Measurements from ENCODE around the gene BATF2.
"Not testable (repeated sequence)": the region's sequence is repeated elsewhere in the genome, so short reads cannot be mapped to it uniquely, and the experiment has no call there.

BATF2 gene

DNA sequence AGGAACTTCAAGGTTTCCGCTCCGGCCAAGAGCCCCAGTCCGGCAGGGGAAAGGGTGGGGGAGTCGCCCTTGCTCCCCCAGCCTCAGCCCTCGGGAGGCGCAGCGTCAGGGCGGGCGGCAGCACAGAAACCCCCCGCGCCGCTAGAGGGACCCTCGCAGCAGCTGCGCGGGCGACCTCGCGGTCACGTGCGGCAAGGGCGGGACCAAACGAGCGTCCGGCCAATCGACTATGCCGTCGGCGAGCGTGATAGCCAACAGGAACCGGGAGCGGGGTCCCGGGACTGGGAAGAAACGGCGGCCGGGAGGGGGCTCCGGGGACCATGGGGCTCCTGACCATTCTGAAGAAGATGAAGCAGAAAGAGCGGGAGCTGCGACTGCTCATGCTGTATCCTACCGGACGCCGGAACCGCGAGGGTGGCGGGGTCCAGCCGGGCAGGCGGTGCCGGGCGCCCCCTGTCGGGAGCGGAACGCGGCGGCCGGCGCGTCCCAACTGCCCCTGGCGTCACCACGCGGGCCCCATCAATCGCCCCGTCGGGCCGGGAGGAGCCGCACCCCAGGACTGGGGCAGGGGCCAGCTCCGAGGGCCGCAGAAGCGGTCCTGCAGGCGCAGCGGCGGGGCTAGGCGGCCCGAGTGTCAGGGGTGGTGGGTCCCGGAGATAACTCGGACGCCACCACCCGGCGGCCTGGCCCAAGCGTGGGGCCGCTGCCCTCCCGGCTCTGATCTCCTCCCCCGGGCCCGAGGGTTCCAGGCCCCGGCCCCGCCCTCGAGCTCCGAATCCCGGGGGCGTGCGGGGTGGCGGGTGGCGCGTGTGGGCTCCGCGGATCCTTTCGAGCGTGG is 17.3 kb upstream of the BATF2 start, which contains the start of gene ARL2:
Gene ARL2 (plus strand): TSS at position 273 of the 838 bp plus-strand sequence. CDS start 48 bp downstream, at position 321.
- 0 out of 2 replicates have a peak, but pooled peaks cover 6% of the 10 kb centered on the region for H3K36me3 ChIP-seq (ENCODE audit: insufficient read depth, low read length)
- H3K27me3 ChIP-seq (ENCODE audit: insufficient read depth, low read length), result no peaks in the 10 kb centered on the region
- H3K27ac ChIP-seq (ENCODE audit: low read depth, low read length), result peak within 1 kb of the TSS; percentile 90
- H3K4me1 ChIP-seq (ENCODE audit: control insufficient read depth, insufficient read depth, low read length, unreplicated experiment), result peaks cover 4% of the 10 kb centered on the region
- peak within 1 kb of the TSS; percentile 99 for H2AFZ ChIP-seq (ENCODE audit: low read length, unreplicated experiment)
- peak within 1 kb of the TSS; percentile 97 for H3K4me3 ChIP-seq (ENCODE audit: low read depth, low read length)
- peaks cover 2% of the 10 kb centered on the region for H3K79me2 ChIP-seq (ENCODE audit: control insufficient read depth, insufficient read depth, low read length, unreplicated experiment)

DNA sequence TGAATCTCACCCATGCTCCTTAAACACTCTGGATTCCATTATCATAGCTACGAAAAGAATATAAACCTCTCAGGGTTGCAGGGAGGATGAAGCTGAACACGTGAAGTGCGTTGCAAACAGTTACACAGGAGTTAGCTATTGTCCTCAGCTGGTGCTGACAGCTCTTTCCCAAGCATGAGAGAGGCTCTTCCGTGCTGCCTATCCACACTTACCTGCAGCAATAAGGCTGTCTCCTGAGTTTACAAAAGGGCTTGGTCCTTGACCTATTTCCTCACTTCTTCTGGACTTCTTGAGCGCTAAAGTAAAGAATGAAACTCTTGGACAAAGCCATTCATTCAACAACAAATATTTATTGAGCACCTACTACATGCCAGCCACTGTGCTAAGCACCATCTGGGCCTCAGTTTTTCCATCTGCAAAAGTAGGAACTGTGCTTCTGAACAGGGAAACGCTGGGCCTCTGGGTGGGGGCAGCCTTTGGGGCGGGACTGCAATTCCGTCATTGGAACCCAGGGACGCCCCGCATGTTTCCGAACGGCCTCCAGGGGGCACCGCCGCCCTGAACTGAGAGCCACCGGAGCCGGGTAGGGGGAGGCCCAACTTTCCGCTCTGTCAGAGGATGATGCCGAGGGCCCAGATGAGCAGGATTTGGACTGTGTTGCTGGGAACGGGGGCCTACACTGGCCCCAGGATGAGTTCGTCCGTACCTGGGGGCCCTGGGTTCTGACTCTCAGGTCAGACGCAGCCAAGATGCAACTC is 16.5 kb upstream of the BATF2 start:
- peak overlapping the region; percentile 99 for H2AFZ ChIP-seq (ENCODE audit: low read length, unreplicated experiment)
- H3K36me3 ChIP-seq (ENCODE audit: insufficient read depth, low read length), result 0 out of 2 replicates have a peak, but pooled peaks cover 5% of the 10 kb centered on the region
- H3K27ac ChIP-seq (ENCODE audit: low read depth, low read length), result peak overlapping the region; percentile 90
- H3K79me2 ChIP-seq (ENCODE audit: control insufficient read depth, insufficient read depth, low read length, unreplicated experiment), result peaks cover 2% of the 10 kb centered on the region
- peaks cover 6% of the 10 kb centered on the region for H3K4me1 ChIP-seq (ENCODE audit: control insufficient read depth, insufficient read depth, low read length, unreplicated experiment)
- H3K4me3 ChIP-seq (ENCODE audit: low read depth, low read length), result peak overlapping the region; percentile 97
- no peaks in the 10 kb centered on the region for H3K27me3 ChIP-seq (ENCODE audit: insufficient read depth, low read length)

DNA sequence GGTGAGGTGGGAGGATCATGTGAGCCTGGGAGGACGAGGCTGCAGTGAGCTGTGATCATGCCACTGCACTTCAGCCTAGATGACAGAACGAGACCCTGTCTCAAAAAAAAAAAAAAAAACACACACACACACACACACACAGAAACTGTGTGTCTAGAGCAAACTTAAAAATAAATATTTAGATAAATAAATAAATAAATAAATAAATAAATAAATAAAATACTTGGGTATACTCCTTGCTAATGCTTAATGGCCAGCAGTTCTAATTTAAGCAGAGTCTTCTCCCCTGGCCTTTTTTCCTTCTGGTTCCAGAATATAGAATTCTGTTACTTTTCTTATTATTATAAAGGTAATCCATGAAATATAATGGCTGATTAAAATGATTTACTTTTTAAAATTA is 12.1 kb upstream of the BATF2 start:
- no peak overlapping the region for H2AFZ ChIP-seq (ENCODE audit: low read length, unreplicated experiment)
- no peak overlapping the region for H3K27ac ChIP-seq (ENCODE audit: low read depth, low read length)
- no peak overlapping the region for H3K4me3 ChIP-seq (ENCODE audit: low read depth, low read length)
- H3K27me3 ChIP-seq (ENCODE audit: insufficient read depth, low read length), result no peaks in the 10 kb centered on the region
- no peaks in the 10 kb centered on the region for H3K79me2 ChIP-seq (ENCODE audit: control insufficient read depth, insufficient read depth, low read length, unreplicated experiment)
- peaks cover 20% of the 10 kb centered on the region for H3K4me1 ChIP-seq (ENCODE audit: control insufficient read depth, insufficient read depth, low read length, unreplicated experiment)
- H3K36me3 ChIP-seq (ENCODE audit: insufficient read depth, low read length), result no peaks in the 10 kb centered on the region

DNA sequence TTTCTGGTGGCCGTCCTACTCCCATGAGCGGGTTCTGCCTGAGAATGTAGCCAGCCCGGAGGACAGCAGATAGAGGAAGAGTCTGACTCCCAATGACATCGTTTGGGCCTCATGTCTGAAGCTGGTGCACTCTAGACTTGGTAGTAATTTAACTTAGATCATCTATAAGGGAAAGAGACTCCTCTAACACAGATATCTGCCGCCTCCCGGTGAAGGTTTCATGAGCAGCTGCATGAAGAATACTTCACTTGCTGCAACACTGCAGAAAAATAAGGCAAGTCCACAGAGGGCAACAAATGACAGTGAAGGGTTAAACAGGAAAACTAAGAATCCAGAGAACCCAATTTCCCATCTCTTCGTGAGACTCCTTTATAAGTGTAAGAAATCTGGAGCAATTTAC is 11.2 kb upstream of the BATF2 start:
- H2AFZ ChIP-seq (ENCODE audit: low read length, unreplicated experiment), result no peak overlapping the region
- H3K27ac ChIP-seq (ENCODE audit: low read depth, low read length), result peak overlapping the region; percentile 68; the same call in 1 of the 2 replicates
- no peak overlapping the region for H3K4me3 ChIP-seq (ENCODE audit: low read depth, low read length)
- no peaks in the 10 kb centered on the region for H3K27me3 ChIP-seq (ENCODE audit: insufficient read depth, low read length)
- no peaks in the 10 kb centered on the region for H3K79me2 ChIP-seq (ENCODE audit: control insufficient read depth, insufficient read depth, low read length, unreplicated experiment)
- H3K4me1 ChIP-seq (ENCODE audit: control insufficient read depth, insufficient read depth, low read length, unreplicated experiment), result peaks cover 16% of the 10 kb centered on the region
- no peaks in the 10 kb centered on the region for H3K36me3 ChIP-seq (ENCODE audit: insufficient read depth, low read length)

DNA sequence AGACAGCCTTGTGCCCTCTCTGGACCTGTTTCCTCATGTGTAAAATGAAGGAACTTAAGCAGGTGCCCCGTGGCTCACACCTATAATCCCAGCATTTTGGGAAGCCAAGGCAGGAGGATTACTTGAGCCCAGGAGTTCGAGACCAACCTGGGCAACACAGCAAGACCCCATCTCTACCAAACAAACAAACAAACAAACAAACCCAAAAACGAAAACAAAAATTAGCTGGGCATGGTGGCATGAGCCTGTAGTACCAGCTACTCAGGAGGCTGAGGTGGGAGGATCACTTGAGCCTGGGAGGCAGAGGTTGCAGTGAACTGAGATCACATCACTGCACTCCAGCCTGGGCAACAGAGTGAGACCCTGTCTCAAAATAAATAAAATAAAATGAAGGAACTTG is 7.2 kb upstream of the BATF2 start:
- H3K27ac ChIP-seq (ENCODE audit: low read depth, low read length); H2AFZ ChIP-seq (ENCODE audit: low read length, unreplicated experiment); H3K27me3 ChIP-seq (ENCODE audit: insufficient read depth, low read length); H3K36me3 ChIP-seq (ENCODE audit: insufficient read depth, low read length); H3K4me3 ChIP-seq (ENCODE audit: low read depth, low read length); H3K79me2 ChIP-seq (ENCODE audit: control insufficient read depth, insufficient read depth, low read length, unreplicated experiment): not testable (repeated sequence)
- peaks cover 16% of the 10 kb centered on the region for H3K4me1 ChIP-seq (ENCODE audit: control insufficient read depth, insufficient read depth, low read length, unreplicated experiment)

DNA sequence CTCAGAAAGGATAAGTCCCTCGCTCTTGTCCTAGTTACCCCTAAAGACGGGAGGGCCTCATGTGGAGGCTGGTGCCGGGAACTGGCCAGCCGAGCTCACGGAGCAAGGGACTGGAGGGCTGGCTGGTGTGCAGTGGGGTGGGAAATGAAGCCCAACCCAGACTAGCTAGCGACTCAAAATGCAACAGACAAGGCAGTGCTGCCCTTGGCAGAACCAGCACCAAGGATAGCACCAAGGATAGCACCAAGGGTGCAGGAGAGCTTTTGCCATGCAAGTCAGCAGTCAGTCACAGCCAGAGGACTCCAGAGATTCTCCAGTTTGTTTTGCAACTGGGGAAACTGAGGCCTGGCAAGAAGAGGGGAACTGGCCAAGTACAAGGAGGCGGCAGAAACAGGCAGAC is 6.5 kb upstream of the BATF2 start:
- Histone ChIP-seq H2AFZ (ENCODE audit: low read length, unreplicated experiment) (no peak overlapping the region), H3K27ac (ENCODE audit: low read depth, low read length) (no peak overlapping the region), H3K4me1 (ENCODE audit: control insufficient read depth, insufficient read depth, low read length, unreplicated experiment) (peaks cover 14% of the 10 kb centered on the region), H3K36me3 (ENCODE audit: insufficient read depth, low read length) (no peaks in the 10 kb centered on the region), H3K27me3 (ENCODE audit: insufficient read depth, low read length) (no peaks in the 10 kb centered on the region), H3K79me2 (ENCODE audit: control insufficient read depth, insufficient read depth, low read length, unreplicated experiment) (no peaks in the 10 kb centered on the region), H3K4me3 (ENCODE audit: low read depth, low read length) (no peak overlapping the region)

DNA sequence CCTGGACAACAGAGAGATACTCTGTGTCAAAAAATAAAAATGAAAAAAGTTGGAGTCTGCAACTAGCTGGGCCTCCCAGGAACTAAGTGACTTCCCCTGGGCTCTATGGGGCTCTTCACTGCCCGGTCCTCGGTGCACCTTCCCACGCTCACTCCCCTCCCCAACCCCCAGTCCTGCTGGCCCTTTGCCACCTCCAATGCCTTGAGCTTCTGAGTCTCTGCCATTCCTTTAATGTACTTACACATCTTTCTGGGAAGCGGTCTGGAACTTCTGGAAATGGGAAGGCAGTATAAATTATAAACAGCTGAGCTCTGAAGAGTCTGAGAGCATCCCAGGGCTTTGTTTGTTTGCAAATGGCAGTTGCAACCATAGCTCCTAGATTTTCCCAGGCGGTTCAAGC is 5.9 kb upstream of the BATF2 start:
- Histone ChIP-seq H3K36me3 (ENCODE audit: insufficient read depth, low read length) (no peaks in the 10 kb centered on the region), H3K27ac (ENCODE audit: low read depth, low read length) (no peak overlapping the region), H3K27me3 (ENCODE audit: insufficient read depth, low read length) (no peaks in the 10 kb centered on the region), H3K4me3 (ENCODE audit: low read depth, low read length) (no peak overlapping the region), H3K4me1 (ENCODE audit: control insufficient read depth, insufficient read depth, low read length, unreplicated experiment) (peaks cover 11% of the 10 kb centered on the region), H2AFZ (ENCODE audit: low read length, unreplicated experiment) (no peak overlapping the region), H3K79me2 (ENCODE audit: control insufficient read depth, insufficient read depth, low read length, unreplicated experiment) (no peaks in the 10 kb centered on the region)

DNA sequence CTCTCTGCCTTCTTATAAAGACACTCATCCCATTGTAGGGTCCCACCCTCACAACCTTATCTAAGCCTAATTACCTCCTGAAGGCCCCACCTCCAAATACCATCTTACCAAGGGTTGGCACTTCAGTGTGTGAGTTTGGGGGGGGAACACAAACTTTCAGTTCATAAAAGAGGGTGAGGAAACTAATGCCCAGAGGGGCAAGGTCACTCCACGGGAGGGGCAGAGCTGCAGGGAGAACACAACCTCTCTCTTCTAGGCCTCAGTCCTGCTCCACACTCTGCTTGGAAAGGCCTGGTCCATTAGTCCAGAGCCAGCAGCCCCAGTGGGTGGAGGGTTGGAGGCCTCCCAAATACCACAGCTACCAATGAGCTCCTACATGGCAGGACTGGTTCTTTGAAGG is 2.7 kb upstream of the BATF2 start:
- Histone ChIP-seq H3K36me3 (ENCODE audit: insufficient read depth, low read length) (no peaks in the 10 kb centered on the region), H3K27me3 (ENCODE audit: insufficient read depth, low read length) (no peaks in the 10 kb centered on the region), H3K4me3 (ENCODE audit: low read depth, low read length) (no peak overlapping the region), H3K79me2 (ENCODE audit: control insufficient read depth, insufficient read depth, low read length, unreplicated experiment) (no peaks in the 10 kb centered on the region), H3K4me1 (ENCODE audit: control insufficient read depth, insufficient read depth, low read length, unreplicated experiment) (peaks cover 13% of the 10 kb centered on the region), H2AFZ (ENCODE audit: low read length, unreplicated experiment) (no peak overlapping the region), H3K27ac (ENCODE audit: low read depth, low read length) (no peak overlapping the region)

DNA sequence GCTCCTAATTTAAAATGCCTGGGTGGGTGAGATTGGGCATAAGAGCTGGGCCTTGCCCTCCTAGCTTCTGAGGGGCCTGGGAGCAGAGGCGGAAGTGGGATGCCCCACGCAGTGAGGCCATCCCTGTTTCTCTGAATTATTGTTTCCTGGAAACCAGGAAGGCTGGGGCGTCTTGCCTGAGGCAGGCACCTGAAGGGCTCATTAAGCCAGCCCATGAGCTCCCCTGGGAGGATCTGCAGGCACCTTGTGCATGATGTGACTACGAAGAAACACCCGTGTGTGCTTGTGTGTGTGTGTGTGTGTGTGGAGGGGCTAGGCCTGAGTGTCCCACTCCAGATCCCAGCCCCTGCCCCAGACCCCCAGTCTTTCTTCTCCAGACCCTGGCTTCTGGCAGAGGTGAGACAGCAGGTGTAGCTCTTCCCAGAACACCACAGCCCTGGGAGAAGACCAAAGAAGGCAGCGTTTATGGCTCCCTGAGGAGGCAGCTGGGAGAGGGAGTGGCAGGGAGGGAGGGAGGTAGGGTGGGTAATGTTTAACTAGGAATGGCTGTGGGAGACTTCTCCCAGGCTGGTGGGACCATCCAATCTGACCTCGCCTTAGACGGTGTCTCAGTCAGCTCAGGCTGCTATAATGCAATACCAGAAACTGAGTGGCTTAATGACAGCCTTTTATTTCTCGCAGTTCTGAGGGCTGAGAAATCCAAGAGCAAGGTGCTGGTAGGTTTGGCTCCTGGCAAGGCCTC is 2.1 kb upstream of the BATF2 start:
- H3K27ac ChIP-seq (ENCODE audit: low read depth, low read length), result no peak overlapping the region
- no peaks in the 10 kb centered on the region for H3K79me2 ChIP-seq (ENCODE audit: control insufficient read depth, insufficient read depth, low read length, unreplicated experiment)
- H3K27me3 ChIP-seq (ENCODE audit: insufficient read depth, low read length), result no peaks in the 10 kb centered on the region
- H3K4me3 ChIP-seq (ENCODE audit: low read depth, low read length), result no peak overlapping the region
- no peak overlapping the region for H2AFZ ChIP-seq (ENCODE audit: low read length, unreplicated experiment)
- H3K36me3 ChIP-seq (ENCODE audit: insufficient read depth, low read length), result no peaks in the 10 kb centered on the region
- peaks cover 13% of the 10 kb centered on the region for H3K4me1 ChIP-seq (ENCODE audit: control insufficient read depth, insufficient read depth, low read length, unreplicated experiment)

DNA sequence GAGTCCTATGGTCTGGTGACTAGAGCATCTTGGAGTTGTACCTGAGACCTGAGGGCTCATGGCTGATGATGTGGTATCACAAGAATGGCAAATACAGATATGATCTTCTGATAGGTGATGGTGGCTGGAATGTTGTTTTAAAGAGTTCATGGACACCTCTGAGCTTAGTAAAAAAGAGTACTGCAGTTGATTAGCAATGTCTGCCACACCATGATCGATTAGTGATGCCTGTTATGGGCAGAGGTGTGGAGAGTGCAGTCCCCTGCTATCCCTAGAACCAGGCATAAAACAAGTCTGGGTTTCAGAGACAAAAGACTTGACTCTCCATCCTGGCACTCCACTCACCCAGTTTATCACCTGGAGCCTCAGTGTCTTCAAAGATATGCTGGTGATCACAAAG is 1.4 kb upstream of the BATF2 start:
- Histone ChIP-seq H3K27ac (ENCODE audit: low read depth, low read length) (no peak overlapping the region), H3K36me3 (ENCODE audit: insufficient read depth, low read length) (no peaks in the 10 kb centered on the region), H3K27me3 (ENCODE audit: insufficient read depth, low read length) (no peaks in the 10 kb centered on the region), H3K4me1 (ENCODE audit: control insufficient read depth, insufficient read depth, low read length, unreplicated experiment) (peaks cover 13% of the 10 kb centered on the region), H2AFZ (ENCODE audit: low read length, unreplicated experiment) (no peak overlapping the region), H3K4me3 (ENCODE audit: low read depth, low read length) (no peak overlapping the region), H3K79me2 (ENCODE audit: control insufficient read depth, insufficient read depth, low read length, unreplicated experiment) (no peaks in the 10 kb centered on the region)

Data from ACC112 (cell line).